ENCODE data around the gene ASB11.

GRCh38 chrX:15344106-15344505 is 28.7 kb upstream of the ASB11 start:
- TF ChIP-seq CTCF (IDR thresholded peaks at IDR 0.05) (no peak), POLR2A (IDR thresholded peaks at IDR 0.05) (no peak)
